Measurements from ENCODE around the gene AAMDC.
"Not testable (repeated sequence)": the region's sequence is repeated elsewhere in the genome, so short reads cannot be mapped to it uniquely, and the experiment has no call there.

AAMDC gene

DNA sequence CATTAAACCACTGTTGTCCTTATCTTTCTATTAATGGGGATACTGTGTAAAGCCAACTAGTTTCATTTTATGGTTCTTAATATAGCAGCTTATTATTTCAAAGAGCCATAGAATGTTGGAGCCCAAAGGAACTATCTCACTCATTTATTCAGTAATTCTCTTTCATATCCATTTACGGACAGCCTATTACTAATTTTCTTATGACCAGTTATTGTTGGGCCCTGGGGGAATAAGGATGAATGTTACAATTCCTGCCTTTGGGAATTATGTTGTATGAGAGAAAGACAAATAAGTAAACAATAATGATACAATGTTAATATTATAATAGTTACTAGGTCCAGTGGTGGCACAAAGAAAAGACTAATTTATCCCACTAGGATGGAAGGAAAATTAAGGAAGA, 52.4 kb downstream of the AAMDC start:
- TF ChIP-seq, protein P1, sequence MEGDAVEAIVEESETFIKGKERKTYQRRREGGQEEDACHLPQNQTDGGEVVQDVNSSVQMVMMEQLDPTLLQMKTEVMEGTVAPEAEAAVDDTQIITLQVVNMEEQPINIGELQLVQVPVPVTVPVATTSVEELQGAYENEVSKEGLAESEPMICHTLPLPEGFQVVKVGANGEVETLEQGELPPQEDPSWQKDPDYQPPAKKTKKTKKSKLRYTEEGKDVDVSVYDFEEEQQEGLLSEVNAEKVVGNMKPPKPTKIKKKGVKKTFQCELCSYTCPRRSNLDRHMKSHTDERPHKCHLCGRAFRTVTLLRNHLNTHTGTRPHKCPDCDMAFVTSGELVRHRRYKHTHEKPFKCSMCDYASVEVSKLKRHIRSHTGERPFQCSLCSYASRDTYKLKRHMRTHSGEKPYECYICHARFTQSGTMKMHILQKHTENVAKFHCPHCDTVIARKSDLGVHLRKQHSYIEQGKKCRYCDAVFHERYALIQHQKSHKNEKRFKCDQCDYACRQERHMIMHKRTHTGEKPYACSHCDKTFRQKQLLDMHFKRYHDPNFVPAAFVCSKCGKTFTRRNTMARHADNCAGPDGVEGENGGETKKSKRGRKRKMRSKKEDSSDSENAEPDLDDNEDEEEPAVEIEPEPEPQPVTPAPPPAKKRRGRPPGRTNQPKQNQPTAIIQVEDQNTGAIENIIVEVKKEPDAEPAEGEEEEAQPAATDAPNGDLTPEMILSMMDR (IDR thresholded peaks at IDR 0.05; ENCODE audit: insufficient read depth, missing control alignments) = no peak
- no peak for DNase-seq (ENCODE audit: insufficient read length, low spot score)
- no peak for FAIRE-seq

DNA sequence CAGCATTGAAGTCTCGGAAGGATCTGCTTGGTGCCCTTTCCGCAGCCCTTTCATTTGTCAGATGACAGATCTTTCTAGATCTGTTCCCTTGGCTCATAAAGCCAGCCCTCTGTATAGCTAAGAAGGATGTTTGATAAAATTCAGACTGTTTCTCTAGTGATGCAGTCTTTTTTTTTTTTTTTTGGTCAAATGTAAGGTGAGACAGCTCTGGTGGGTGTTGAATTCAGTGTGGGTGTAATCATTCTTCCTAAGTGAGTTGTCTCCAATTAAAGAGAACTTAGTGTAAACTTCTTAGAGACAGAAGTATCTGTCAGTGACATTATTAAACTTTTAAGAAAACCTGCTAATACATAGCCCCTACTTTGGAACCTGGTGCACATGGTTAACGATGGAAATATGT, 53.3 kb downstream of the AAMDC start:
- DNase-seq (ENCODE audit: insufficient read length, low spot score) (no peak), FAIRE-seq (no peak)
- TF ChIP-seq, protein P1 (IDR thresholded peaks at IDR 0.05; ENCODE audit: insufficient read depth, missing control alignments) = no peak

DNA sequence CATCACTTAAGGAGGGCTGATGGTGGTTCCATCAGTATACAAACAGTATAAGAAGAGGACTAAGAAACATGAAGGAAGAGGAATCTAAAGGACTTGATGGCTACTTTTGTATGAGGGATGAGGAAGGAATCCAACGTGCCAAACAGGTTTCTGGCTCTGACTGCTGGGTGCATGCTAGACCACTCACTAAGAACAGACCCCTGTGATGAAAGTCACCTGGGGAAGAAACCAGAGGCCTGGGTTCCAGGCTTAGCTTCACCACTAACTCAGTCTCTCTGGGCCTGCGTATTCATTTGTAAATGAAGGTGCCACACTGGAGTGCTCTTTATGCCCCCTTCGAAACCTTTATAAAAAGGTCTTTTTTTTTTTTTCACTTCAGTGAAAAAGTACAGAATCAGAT, 55.1 kb downstream of the AAMDC start:
- TF ChIP-seq, protein P1 (IDR thresholded peaks at IDR 0.05; ENCODE audit: insufficient read depth, missing control alignments) = no peak
- FAIRE-seq = no peak
- DNase-seq (ENCODE audit: insufficient read length, low spot score) = no peak

DNA sequence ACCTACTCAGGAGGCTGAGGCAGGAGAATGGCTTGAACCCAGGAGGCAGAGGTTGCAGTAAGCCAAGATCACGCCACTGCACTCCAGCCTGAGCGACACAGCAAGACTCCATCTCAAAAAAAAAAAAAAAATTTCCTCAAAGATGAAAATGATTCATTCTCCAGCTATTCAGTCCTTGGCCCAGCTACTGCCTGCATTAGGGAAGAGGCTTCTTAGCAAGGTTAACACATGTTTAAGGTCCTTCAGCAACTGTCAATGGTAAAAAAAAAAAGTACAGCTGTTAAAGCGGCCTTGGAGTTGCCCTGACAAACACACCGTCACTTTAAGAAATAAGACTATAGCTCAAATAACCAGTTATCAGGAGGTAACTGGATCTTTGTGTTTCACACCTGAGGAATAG, 57.3 kb downstream of the AAMDC start:
- FAIRE-seq; DNase-seq (ENCODE audit: insufficient read length, low spot score): not testable (repeated sequence)

DNA sequence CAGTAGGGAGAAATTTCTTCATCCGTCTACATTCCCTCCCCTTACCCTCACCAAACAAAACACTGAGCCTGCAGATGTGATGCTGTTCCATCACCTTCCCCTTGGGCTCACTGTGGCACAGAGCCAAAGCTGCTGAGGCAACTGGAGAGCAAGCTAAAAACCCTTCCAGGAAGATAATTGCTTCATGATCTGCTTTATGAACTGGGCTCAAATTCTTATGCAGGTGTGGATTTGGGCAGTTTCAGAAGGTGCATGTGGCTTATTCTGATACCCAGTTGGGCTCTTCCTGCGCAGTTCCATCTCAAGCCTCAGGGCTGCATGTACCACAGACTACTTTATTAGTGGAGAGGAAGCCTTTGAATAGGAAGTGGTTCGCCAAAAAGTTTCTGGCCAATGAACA, 58.3 kb downstream of the AAMDC start:
- TF ChIP-seq, protein P1 (IDR thresholded peaks at IDR 0.05; ENCODE audit: insufficient read depth, missing control alignments) = no peak
- FAIRE-seq = no peak
- no peak for DNase-seq (ENCODE audit: insufficient read length, low spot score)

DNA sequence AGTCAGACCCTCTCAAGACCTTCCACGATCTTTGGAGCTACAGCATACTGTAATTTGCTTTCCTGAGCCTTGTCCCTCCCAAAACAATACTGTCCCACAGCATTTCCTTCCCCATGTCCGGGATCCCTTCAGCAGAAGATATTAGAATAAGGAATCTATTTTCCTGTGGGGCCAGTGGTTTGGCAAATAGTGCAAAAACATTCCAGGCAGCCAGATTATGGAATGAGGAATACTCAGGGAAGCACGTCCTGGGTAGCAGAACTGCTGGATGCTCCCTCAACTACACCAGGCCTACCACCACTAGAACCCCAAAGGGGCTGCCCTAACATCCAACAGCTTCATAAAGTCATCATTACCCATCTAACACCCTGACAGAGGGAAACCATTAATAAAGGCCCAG, 61.5 kb downstream of the AAMDC start:
- no peak for DNase-seq (ENCODE audit: insufficient read length, low spot score)
- TF ChIP-seq, protein P1 (IDR thresholded peaks at IDR 0.05; ENCODE audit: insufficient read depth, missing control alignments) = no peak
- FAIRE-seq = no peak

DNA sequence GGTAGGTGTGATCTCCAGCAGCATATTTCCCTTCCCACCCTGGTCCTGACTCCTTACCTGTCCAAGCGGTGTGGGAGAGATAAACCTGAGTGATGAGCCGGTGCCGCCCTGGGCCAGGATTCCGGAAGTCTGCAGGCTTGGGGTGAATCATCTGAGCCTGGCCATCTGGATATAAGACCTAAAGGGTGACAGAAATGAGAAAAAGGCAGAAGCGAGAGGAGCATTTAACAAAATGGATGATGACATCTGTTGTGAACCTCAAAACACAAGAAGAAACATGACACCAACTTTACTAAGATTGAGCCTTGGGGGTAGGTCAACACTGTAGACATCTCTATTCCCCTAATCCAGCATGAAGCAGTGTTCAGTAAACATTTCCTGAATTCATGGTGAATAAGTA, 62.8 kb downstream of the AAMDC start:
- TF ChIP-seq, protein P1 (IDR thresholded peaks at IDR 0.05; ENCODE audit: insufficient read depth, missing control alignments) = no peak
- DNase-seq (ENCODE audit: insufficient read length, low spot score) (no peak), FAIRE-seq (no peak)

DNA sequence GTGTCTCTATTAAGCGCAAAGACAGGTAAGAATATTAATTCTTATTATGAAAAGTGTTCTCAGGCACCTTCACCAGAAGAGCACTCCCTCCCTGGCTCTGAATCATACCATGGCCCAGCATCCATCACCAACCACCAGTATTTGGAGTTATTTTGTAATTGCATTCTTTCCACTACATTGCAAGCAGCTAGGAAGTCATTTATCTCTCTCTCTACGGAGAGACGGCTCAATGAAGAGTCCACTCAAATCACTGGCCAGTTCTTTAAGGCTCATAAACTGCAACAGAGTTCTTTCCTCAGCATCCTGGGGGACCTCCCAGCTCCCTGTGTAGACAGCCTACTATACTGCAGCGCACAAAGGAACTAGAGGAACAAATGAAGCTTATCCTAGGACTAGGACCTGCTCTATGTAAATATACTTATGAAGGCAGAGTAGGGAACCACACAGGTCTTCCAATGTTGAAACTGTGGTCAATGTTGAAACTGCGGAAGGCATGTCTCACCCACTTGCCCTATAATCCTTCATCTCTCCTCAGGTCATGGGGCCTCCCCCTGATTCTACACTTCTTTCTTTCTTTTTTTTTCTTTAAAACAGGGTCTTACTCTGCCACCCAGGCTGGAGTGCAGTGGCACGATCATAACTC, 63.4 kb downstream of the AAMDC start:
- FAIRE-seq = no peak
- DNase-seq (ENCODE audit: insufficient read length, low spot score) = no peak
- TF ChIP-seq, protein P1 (IDR thresholded peaks at IDR 0.05; ENCODE audit: insufficient read depth, missing control alignments) = no peak

Measured in D721Med (cell line).